Measurements from ENCODE around the gene KLF2. TPM values are rescaled to one million over a fixed set of nuclear protein-coding genes. Genes with fewer than 3 reads are reported as not detected.

The KLF2 gene
- total and polyA plus RNA-seq, 10 of the 15 experiments (the other 5 are each of a cell fraction or from before 2014, with no cell fraction given) = 0.16 to 13.7 (median 1.0) TPM

DNA sequence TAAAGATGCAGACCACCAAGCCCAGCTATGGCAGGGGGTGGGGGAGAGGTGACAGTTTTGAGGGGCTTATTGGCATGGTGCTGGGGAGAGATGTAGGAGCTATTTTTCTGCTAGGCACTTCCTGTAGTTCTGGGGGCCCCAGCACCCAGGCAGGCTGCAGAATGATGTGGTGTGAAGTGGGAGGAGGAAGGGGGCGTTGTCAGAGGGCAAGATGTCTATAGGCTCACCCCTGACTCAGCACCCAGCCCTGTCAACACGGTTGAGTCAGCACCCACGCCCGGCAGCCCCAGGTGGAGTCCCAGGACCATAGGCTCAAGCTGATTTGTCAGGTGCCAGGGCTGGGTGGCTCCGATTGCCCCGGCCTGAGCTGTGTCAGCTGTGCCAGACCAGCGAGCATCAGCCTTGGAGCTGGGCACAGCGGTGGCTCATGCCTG is 5.8 kb downstream of the KLF2 start (continued):
- TF ChIP-seq, protein P1, sequence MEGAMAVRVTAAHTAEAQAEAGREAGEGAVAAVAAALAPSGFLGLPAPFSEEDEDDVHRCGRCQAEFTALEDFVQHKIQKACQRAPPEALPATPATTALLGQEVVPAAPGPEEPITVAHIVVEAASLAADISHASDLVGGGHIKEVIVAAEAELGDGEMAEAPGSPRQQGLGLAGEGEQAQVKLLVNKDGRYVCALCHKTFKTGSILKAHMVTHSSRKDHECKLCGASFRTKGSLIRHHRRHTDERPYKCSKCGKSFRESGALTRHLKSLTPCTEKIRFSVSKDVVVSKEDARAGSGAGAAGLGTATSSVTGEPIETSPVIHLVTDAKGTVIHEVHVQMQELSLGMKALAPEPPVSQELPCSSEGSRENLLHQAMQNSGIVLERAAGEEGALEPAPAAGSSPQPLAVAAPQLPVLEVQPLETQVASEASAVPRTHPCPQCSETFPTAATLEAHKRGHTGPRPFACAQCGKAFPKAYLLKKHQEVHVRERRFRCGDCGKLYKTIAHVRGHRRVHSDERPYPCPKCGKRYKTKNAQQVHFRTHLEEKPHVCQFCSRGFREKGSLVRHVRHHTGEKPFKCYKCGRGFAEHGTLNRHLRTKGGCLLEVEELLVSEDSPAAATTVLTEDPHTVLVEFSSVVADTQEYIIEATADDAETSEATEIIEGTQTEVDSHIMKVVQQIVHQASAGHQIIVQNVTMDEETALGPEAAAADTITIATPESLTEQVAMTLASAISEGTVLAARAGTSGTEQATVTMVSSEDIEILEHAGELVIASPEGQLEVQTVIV (IDR thresholded peaks at IDR 0.05; ENCODE audit: borderline replicate concordance, partially characterized antibody) = no peak
- TF ChIP-seq RB1 (IDR thresholded peaks at IDR 0.05; ENCODE audit: borderline replicate concordance) (no peak), RUNX3 (IDR thresholded peaks at IDR 0.05; ENCODE audit: low read length) (0 out of 2 replicates have a peak, but pooled peaks have one; percentile 14), EGR1 (IDR thresholded peaks at IDR 0.05; ENCODE audit: borderline replicate concordance in 1 of 2, low read depth in 2 of 2, low read length in 2 of 2) (peak in 1 of 2 experiments; percentile 46; a peak in 2 of 3 replicates), BACH1 (IDR thresholded peaks at IDR 0.05; ENCODE audit: borderline replicate concordance) (peak; percentile 99), FOXK2 (IDR thresholded peaks at IDR 0.05) (peak; percentile 66; the same call in 1 of the 2 replicates)

DNA sequence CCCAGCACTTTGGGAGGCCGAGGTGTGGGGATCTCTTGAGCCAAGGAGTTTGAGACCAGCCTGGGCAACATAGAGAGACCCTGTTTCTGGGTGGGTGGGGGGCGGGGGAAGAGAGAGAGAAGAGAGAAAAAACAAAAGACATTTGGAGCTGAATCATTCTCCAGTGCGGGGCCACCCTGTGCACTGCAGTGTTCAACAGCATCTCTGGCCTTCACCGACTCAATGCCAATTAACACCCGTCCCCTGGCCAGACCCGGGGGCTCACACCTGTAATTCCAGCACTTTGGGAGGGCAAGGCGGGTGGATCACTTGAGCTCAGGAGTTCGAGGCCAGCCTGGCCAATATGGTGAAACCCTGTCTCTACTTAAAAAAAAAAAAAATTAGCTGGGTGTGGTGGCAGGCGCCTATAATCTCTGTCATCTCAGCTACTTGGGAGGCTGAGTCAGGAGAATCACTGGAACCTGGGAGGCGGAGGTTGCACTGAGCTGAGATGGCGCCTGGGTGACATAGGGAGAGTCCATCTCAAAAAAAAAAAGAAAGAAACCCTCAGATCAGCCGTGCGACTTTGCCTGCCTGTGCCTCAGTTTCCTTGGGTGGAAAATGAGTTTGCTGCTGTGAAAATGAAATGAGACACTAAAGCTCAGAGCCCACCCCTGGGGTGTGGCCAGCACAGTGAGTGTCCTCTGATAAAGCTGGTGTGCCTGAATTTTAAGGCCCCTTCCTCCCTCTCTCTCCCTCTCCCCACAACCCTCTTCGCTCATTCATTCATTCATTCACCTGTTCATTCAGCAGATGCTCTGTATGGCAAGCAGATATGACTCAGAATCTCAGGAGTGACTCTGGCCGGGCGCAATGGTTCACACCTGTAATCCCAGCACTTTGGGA is 6.4 kb downstream of the KLF2 start:
- no peaks in the 10 kb centered on the region for H3K79me2 ChIP-seq (ENCODE audit: control insufficient read depth, insufficient read depth, low read length)
- ChIA-PET RAD21 (ENCODE audit: unreplicated experiment) (interaction anchor here (0.7 to 3.6 kb wide), 8 partner anchors 8 to 1629 kb away, joined by 3 to 32 read pairs (median 3); no protein-coding TSS in a partner anchor), CTCF (interaction anchor here (0.7 to 5.0 kb wide), 7 partner anchors 8 to 84 kb away, joined by 3 to 27 read pairs (median 10); no protein-coding TSS in a partner anchor), POLR2A (interaction anchor here (1.0 to 1.6 kb wide), 7 partner anchors 8 to 41 kb away, joined by 3 to 11 read pairs (median 3); no protein-coding TSS in a partner anchor), SMC1A (ENCODE audit: uncharacterized antibody, unreplicated experiment) (interaction anchor here (0.6 to 5.8 kb wide), 7 partner anchors 8 to 85 kb away, joined by 3 to 50 read pairs (median 25); no protein-coding TSS in a partner anchor)
- in situ Hi-C loops (cut with MboI) = no loop called here
- no peak overlapping the region for H2AFZ ChIP-seq (ENCODE audit: control insufficient read depth, low read depth, low read length)
- peaks cover 33% of the 10 kb centered on the region for H3K4me1 ChIP-seq (ENCODE audit: control insufficient read depth, insufficient read depth, low read length)
- H3K4me2 ChIP-seq (ENCODE audit: control insufficient read depth, insufficient read depth) = no peak overlapping the region
- no peak overlapping the region for H3K4me3 ChIP-seq
- no TSS peak for BruUV-seq (replicated peaks)
- H3K9ac ChIP-seq (ENCODE audit: control insufficient read depth, insufficient read depth, low read length) = no peak overlapping the region
- H3K36me3 ChIP-seq (ENCODE audit: control insufficient read depth in 2 of 2, insufficient read depth in 2 of 2, low read length in 1 of 2) = no peaks in the 10 kb centered on the region
- H3K27ac ChIP-seq (ENCODE audit: control insufficient read depth, insufficient read depth) = no peak overlapping the region
- FAIRE-seq (no peak), ATAC-seq (no peak), DNase-seq (ENCODE audit: low read depth, low spot score) (no peak)
- intact Hi-C loops (cut with micrococcal nuclease; ENCODE audit: unreplicated experiment) = no loop called here
- WGBS (ENCODE audit: insufficient coverage, insufficient replicate concordance, low lambda C conversion rate, missing lambda C conversion rate) = 27% methylated on average over 13 of the region's 16 CpGs
- peak; percentile 74 for TF ChIP-seq ZNF24 (IDR thresholded peaks at IDR 0.05)
- no peak for TF ChIP-seq PRDM15 (CRISPR knock-in tag; IDR thresholded peaks at IDR 0.05)
- no peaks in the 10 kb centered on the region for H4K20me1 ChIP-seq (ENCODE audit: control insufficient read depth, insufficient read depth)
- no peaks in the 10 kb centered on the region for H3K9me3 ChIP-seq (replicated peaks; ENCODE audit: control insufficient read depth, insufficient read depth, low read length)
- H3K27me3 ChIP-seq (replicated peaks in 1 of 2; ENCODE audit: control insufficient read depth in 2 of 2, insufficient read depth in 2 of 2, low read length in 1 of 2) = no peaks in the 10 kb centered on the region
